ENCODE measurements around the gene CLDN15.

- no peak for TF ChIP-seq CTCF (conservative IDR thresholded peaks at IDR 0.05; ENCODE audit: low read length)
- TF ChIP-seq EZH2phosphoT487 (IDR thresholded peaks at IDR 0.05; ENCODE audit: borderline replicate concordance, low read depth, low read length), result no peak
Observed at GRCh38 chr7:101239951-101240220, 2.3 kb upstream of the CLDN15 start.

All from OCI-LY7 (cell line).